GM19351 (cell line): ENCODE measurements around the gene CCDC73.
"Not testable (repeated sequence)": the region's sequence is repeated elsewhere in the genome, so short reads cannot be mapped to it uniquely, and the experiment has no call there.

ENCODE experiments used
- ATAC-seq: cut with Tn5 transposase; IDR thresholded peaks from one replicate; pipeline ENCODE4 v1.9.1; 2021; ENCODE audit warnings: mild to moderate bottlenecking, moderate library complexity; ENCODE audit not compliant: unreplicated experiment

Gene CCDC73

GRCh38 chr11:32708978-32709377 lies 85.5 kb downstream of the CCDC73 start:
- ATAC-seq: not testable (repeated sequence)

DNA sequence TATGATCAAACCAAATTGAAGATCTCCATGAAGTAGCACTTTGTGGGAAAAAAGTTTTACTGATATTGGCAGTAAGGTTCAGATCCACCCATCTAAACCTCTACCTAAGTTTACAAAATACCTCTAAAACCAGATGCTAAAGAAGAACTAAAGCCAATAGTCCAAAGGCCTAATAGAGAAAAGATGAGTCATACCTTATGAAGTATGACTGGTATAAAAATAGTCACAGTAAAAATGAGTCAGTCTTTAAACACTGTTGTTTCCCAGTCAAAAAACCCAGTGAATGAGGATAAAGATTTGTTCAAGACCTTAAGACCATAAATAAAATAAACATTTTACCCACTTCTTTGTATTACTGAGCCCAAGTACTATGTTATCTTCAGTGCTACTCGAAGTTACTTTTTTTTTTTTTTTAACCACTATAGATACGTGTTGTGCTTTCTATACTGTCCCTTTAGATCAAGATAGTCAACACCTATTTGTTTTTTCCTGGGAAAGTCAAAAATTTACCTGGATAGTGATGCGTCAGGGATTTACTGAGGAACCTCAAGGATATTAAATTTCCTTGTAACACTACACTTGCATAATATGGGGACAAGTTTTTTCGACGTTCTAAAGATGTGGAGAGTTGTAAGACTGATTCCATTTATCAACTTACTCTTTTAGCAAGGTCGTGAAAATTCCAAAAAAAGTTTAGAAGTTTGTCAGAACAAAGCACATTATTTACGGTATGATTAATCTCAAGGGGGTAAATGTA lies 87.3 kb downstream of the CCDC73 start:
- peak; percentile 99 for ATAC-seq

DNA sequence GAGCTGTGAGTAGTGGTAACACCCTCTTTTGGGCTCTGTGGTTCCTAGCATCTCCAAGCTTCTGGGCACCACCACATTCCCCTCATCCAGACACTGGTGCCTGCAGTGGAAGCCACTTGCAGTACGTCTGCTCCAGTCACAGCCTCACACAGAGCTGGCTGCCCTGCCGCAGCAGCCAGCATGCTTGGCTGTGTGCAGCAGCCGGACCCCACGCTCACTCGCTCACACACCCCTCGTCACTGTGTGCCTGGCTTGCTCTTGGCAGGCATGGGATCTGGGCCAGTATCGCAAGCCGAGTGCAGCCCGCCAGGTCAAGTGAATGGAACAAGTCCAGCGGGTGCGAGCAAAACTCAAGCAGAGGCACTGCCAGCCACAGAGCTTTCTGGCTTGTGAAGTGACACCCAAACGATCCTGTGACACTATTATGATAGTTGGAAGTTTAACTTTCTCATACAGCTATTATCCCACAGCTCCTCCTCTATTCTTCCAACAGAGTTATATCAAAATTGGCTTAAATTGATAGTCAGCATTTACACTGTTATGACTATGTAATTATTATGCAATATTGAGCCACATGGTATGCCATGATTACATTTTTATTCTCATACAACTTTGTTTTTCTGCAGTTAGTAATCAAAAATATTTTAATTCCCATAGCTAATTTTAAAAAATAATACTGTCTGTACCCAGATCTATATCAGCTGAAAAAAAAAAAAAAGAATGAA lies 89.0 kb downstream of the CCDC73 start:
- ATAC-seq: no peak

GRCh38 chr11:32704775-32705174 lies 89.7 kb downstream of the CCDC73 start:
- no peak for ATAC-seq

- no peak for ATAC-seq
Observed at GRCh38 chr11:32704261-32704660, 90.2 kb downstream of the CCDC73 start.

GRCh38 chr11:32701616-32702015 lies 92.8 kb downstream of the CCDC73 start:
- no peak for ATAC-seq

DNA sequence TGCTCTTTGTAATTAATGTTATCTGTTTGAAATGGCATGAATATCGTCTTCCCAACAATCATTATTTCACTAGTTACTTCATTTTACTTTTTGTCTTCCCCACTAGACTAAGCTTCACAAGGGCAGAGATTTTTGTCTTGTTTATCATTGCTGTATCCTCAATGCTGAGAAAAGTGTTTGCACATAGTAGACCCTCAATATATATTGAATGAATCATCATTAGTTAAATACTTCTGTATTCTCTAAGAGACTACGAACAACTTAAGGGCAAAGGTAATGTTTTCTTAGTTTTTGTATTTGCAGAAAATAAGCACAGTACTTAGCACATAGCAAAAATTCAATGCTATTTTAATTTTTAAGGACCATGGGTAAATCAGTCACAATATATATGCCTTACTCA lies 95.9 kb downstream of the CCDC73 start:
- ATAC-seq: no peak

GRCh38 chr11:32671051-32671450 lies 123.4 kb downstream of the CCDC73 start:
- no peak for ATAC-seq

GRCh38 chr11:32659672-32660071 lies 134.8 kb downstream of the CCDC73 start:
- ATAC-seq: no peak

DNA sequence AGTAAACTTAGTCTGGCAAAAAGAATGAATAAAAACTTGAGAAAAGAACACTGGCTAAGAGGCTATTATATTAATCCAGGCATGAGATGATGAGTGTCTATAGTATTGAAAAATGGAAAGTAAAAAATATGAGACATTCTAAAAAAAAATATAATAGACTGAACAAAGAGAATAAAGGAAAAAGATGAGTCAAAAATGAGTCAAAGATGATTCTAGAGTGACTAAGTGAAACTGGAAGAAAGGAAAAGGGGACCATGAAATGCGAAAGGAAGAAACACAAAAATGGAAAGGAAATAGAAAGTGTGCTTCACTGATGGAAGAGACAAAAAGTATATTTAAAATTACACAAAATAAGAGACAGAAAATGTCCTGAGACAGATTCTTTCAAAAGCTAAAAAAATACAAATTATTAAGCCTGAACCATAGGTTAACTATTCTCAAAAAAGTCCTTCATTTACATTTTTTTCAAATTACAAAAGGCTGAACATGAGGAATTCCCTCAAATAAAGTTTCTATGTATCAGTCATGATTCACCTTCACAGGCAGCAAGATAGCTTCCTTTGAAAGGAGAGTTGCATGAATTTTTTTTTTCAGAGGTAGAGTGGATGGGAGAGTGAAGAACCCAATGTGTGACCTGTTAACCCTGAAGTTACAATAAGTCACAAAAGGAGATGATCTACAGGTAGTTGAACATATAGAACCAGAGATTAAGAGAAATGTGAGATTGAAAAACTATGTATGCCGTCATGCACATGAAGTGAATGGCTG lies 135.6 kb downstream of the CCDC73 start:
- no peak for ATAC-seq

- no peak for ATAC-seq
Observed at GRCh38 chr11:32643526-32643925, 150.9 kb downstream of the CCDC73 start.

GRCh38 chr11:32641361-32641760 lies 153.1 kb downstream of the CCDC73 start:
- ATAC-seq: no peak

- ATAC-seq: no peak
Observed at GRCh38 chr11:32635819-32636218, 158.6 kb downstream of the CCDC73 start.

- no peak for ATAC-seq
Observed at GRCh38 chr11:32630844-32631243, 163.6 kb downstream of the CCDC73 start.

DNA sequence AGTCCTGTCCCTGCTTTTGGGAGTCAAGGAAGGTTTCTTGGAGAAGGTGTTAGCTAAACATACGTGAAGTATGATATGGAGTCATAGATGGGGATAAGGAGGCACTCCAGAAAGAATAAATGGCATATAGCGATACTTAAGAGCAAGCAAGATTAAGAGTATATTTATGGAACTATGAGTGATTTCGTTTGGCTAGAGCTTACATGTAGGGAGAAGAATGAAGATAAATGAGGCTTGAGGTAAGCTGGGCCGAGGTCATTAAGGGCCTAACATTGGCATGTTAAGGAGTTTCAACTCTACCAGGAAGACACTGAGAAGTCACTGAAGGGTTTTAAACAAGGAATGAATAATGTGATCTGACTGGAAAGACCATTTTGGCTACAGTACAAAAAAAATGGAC lies 177.6 kb downstream of the CCDC73 start:
- ATAC-seq: no peak

- no peak for ATAC-seq
Observed at GRCh38 chr11:32615422-32615821, 179.0 kb downstream of the CCDC73 start.

- ATAC-seq: no peak
Observed at GRCh38 chr11:32613500-32614151, 180.8 kb downstream of the CCDC73 start.

GRCh38 chr11:32610797-32611352 lies 183.6 kb downstream of the CCDC73 start:
- no peak for ATAC-seq

DNA sequence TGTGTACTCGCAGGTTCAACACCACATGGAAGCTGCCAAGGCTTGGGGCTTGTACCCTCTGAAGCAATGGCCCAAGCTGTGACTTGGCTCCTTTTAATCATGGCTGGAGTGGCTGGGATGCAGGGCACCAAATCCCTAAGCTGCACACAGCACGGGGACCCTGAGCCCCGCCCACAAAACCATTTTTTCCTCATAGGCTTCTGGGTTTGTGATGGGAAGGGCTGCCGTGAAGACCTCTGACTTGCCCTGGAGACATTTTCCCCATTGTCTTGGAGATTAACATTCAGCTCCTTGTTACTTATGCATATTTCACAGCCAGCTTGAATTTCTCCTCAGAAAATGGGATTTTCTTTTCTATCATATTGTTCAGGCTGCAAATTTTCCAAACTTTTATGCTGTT lies 185.6 kb downstream of the CCDC73 start:
- not testable (repeated sequence) for ATAC-seq

DNA sequence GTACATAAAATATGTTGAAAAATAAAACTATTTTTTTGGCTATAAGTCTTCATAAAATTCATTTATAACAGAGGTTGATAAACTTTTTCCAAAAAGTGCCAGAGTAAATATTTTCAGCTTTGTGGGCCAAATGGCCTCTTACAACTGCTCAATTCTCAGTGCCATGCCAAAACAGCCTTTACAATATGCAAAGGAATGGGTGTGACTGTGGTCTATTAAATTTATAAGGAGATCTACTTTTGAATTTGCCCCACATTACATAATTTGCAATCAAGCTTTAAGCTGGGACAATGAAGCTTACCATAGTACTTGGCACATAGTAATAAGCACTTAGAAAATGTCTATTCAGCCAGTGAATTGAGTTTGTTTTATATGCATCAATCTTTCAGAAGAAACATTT lies 188.2 kb downstream of the CCDC73 start:
- no peak for ATAC-seq
